SU-DHL-6 (cell line): ENCODE data around the gene ZNF107.

Experiments
- H2AFZ ChIP-seq: fragments of 200-600 bp; sonication (generic); 2 replicates; pipeline ENCODE4 v1.6.1; 2014; ENCODE audit warnings: low read depth, mild to moderate bottlenecking, moderate library complexity, mixed read lengths, antibody characterized with exemption, low read length; ENCODE audit not compliant: severe bottlenecking
- H3F3A ChIP-seq: fragments of 200-600 bp; shearing (Covaris generic); 2 replicates; pipeline ENCODE4 v1.6.0; 2016; ENCODE audit warnings: antibody characterized with exemption, mild to moderate bottlenecking; ENCODE audit not compliant: insufficient read depth
- H3K27ac ChIP-seq: fragments of 200-600 bp; sonication (generic); 2 replicates; pipeline ENCODE4 v1.5.1; 2016; ENCODE audit warnings: low read depth, mild to moderate bottlenecking, low read length, moderate library complexity, mixed read lengths
- H3K27me3 ChIP-seq: fragments of 200-600 bp; sonication (generic), shearing (Covaris generic); 2 replicates; pipeline ENCODE4 v1.6.0; 2014; ENCODE audit warnings: mild to moderate bottlenecking, low read length
- H3K36me3 ChIP-seq: fragments of 200-600 bp; sonication (generic); 2 replicates; pipeline ENCODE4 v1.6.1; 2014; ENCODE audit warnings: mild to moderate bottlenecking, low read length, mixed read lengths
- H3K4me2 ChIP-seq: fragments of 300-600, 200-600 bp; shearing (Covaris generic), sonication (generic); 2 replicates; pipeline ENCODE4 v1.6.0; 2014; ENCODE audit warnings: low read length, low read depth, mild to moderate bottlenecking; ENCODE audit not compliant: poor library complexity, severe bottlenecking
- H3K4me3 ChIP-seq: fragments of 200-600 bp; sonication (generic); 2 replicates; pipeline ENCODE4 v1.5.1; 2014; ENCODE audit warnings: antibody characterized with exemption, low read length, mild to moderate bottlenecking, mixed read lengths; ENCODE audit not compliant: insufficient read depth, poor library complexity, severe bottlenecking
- H3K79me2 ChIP-seq: fragments of 200-600 bp; sonication (generic); 2 replicates; pipeline ENCODE4 v1.6.1; 2014; ENCODE audit warnings: mild to moderate bottlenecking, low read length, moderate library complexity; ENCODE audit not compliant: insufficient read depth
- H3K9ac ChIP-seq: fragments of 200-600 bp; sonication (generic); 2 replicates; pipeline ENCODE4 v1.7.0; 2014; ENCODE audit warnings: mild to moderate bottlenecking, low read length
- H3K9me2 ChIP-seq: fragments of 200-600 bp; sonication (generic); replicated peaks from 2 replicates; pipeline ENCODE4 v1.6.1; 2014; ENCODE audit warnings: low read length; ENCODE audit not compliant: insufficient read depth
- H3K9me3 ChIP-seq: fragments of 200-600 bp; sonication (generic); 2 replicates; pipeline ENCODE4 v1.6.1; 2014; ENCODE audit warnings: low read length, mixed read lengths; ENCODE audit not compliant: insufficient read depth
- H4K20me1 ChIP-seq: fragments of 200-600 bp; sonication (generic); 2 replicates; pipeline ENCODE4 v1.6.1; 2014; ENCODE audit warnings: low read depth, mild to moderate bottlenecking, antibody characterized with exemption, low read length, moderate library complexity, mixed read lengths
- EZH2phosphoT487 ChIP-seq: fragments of 200-600 bp; sonication (generic), shearing (Covaris generic); conservative IDR thresholded peaks from 2 replicates; pipeline ENCODE4 v1.6.1; 2018; ENCODE audit warnings: mild to moderate bottlenecking, antibody characterized with exemption, low read length, moderate library complexity, mixed read lengths
- TF ChIP-seq, protein P1 (sequence below): fragments of 200-600 bp; sonication (generic); IDR thresholded peaks from one replicate; pipeline ENCODE4 v1.5.1; 2017; ENCODE audit warnings: antibody characterized with exemption, mild to moderate bottlenecking, low read length, moderate library complexity; ENCODE audit not compliant: insufficient read depth, poor library complexity, severe bottlenecking

Gene ZNF107

GRCh38 chr7:64672414-64672813, 6.5 kb downstream of the ZNF107 start:
- H3K27me3 ChIP-seq = no peaks in the 10 kb centered on the region
- H2AFZ ChIP-seq = no peak overlapping the region
- H3K4me3 ChIP-seq = peak overlapping the region; percentile 42
- TF ChIP-seq, protein P1, sequence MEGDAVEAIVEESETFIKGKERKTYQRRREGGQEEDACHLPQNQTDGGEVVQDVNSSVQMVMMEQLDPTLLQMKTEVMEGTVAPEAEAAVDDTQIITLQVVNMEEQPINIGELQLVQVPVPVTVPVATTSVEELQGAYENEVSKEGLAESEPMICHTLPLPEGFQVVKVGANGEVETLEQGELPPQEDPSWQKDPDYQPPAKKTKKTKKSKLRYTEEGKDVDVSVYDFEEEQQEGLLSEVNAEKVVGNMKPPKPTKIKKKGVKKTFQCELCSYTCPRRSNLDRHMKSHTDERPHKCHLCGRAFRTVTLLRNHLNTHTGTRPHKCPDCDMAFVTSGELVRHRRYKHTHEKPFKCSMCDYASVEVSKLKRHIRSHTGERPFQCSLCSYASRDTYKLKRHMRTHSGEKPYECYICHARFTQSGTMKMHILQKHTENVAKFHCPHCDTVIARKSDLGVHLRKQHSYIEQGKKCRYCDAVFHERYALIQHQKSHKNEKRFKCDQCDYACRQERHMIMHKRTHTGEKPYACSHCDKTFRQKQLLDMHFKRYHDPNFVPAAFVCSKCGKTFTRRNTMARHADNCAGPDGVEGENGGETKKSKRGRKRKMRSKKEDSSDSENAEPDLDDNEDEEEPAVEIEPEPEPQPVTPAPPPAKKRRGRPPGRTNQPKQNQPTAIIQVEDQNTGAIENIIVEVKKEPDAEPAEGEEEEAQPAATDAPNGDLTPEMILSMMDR = no peak
- no peak for TF ChIP-seq EZH2phosphoT487
- peaks cover 83% of the 10 kb centered on the region for H3F3A ChIP-seq
- H3K9me2 ChIP-seq = no peaks in the 10 kb centered on the region
- H3K36me3 ChIP-seq = peaks cover 13% of the 10 kb centered on the region
- H3K9ac ChIP-seq = peak overlapping the region; percentile 39
- peak overlapping the region; percentile 93 for H3K27ac ChIP-seq
- H3K9me3 ChIP-seq = no peaks in the 10 kb centered on the region
- 0 out of 2 replicates have a peak, but pooled peaks cover 8% of the 10 kb centered on the region for H4K20me1 ChIP-seq
- peak overlapping the region; percentile 94 for H3K4me2 ChIP-seq
- H3K79me2 ChIP-seq = peaks cover 98% of the 10 kb centered on the region

GRCh38 chr7:64685091-64685490, 19.2 kb downstream of the ZNF107 start:
- peaks cover 98% of the 10 kb centered on the region for H3K79me2 ChIP-seq
- H3K36me3 ChIP-seq = peaks cover 46% of the 10 kb centered on the region
- H3K9ac ChIP-seq = peak overlapping the region; percentile 55
- H3K9me3 ChIP-seq = no peaks in the 10 kb centered on the region
- TF ChIP-seq, protein P1 = peak; percentile 18
- no peak for TF ChIP-seq EZH2phosphoT487
- H3F3A ChIP-seq = peaks cover 80% of the 10 kb centered on the region
- H3K27me3 ChIP-seq = no peaks in the 10 kb centered on the region
- H4K20me1 ChIP-seq = peaks cover 5% of the 10 kb centered on the region; the same call in 1 of the 2 replicates
- H3K4me2 ChIP-seq = peak overlapping the region; percentile 78
- peak overlapping the region; percentile 97 for H3K27ac ChIP-seq
- H3K4me3 ChIP-seq = no peak overlapping the region
- H3K9me2 ChIP-seq = no peaks in the 10 kb centered on the region
- no peak overlapping the region for H2AFZ ChIP-seq

DNA sequence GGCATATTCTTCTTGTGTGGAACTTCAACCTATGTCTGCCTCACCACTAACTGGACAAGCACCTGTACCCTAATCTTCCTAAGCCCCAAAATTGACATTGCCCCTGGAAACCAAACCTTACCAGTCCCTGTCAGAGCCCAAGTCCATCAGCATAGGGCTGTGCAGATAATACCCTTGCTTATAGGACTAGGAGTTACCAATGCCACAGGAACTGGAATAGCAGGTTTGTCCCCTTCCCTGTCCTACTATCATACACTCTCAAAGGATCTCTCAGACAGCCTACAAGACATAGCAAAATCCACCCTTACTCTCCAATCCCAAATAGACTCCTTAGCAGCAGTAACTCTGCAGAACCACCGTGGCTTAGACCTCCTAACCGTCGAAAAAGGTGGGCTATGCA, 19.8 kb downstream of the ZNF107 start:
- peak overlapping the region; percentile 35 for H3K4me3 ChIP-seq
- H3K9me2 ChIP-seq = no peaks in the 10 kb centered on the region
- peak overlapping the region; percentile 78 for H3K4me2 ChIP-seq
- TF ChIP-seq, protein P1 = no peak
- no peak for TF ChIP-seq EZH2phosphoT487
- peak overlapping the region; percentile 97 for H3K27ac ChIP-seq
- peak overlapping the region; percentile 55 for H3K9ac ChIP-seq
- peaks cover 98% of the 10 kb centered on the region for H3K79me2 ChIP-seq
- H3K9me3 ChIP-seq = no peaks in the 10 kb centered on the region
- no peak overlapping the region for H2AFZ ChIP-seq
- H3K27me3 ChIP-seq = no peaks in the 10 kb centered on the region
- H3F3A ChIP-seq = peaks cover 85% of the 10 kb centered on the region
- H3K36me3 ChIP-seq = peaks cover 46% of the 10 kb centered on the region
- no peaks in the 10 kb centered on the region; the same call in 1 of the 2 replicates for H4K20me1 ChIP-seq
